HEK293 (cell line): Measurements from ENCODE around the gene ANKRD11.

Experiments used
- MEIS1 ChIP-seq: sonication (generic); formaldehyde crosslinking; IDR thresholded peaks from 2 replicates; pipeline ENCODE4 v1.8.1; 2022; ENCODE audit warnings: missing genetic modification reagents, mild to moderate bottlenecking, borderline replicate concordance
- REPIN1 ChIP-seq: fragments of 450-650 bp; formaldehyde crosslinking; IDR thresholded peaks from 2 replicates; pipeline ENCODE4 v1.5.1; 2017; ENCODE audit warnings: missing biosample characterization, missing genetic modification characterization, low read depth
- ZNF747 ChIP-seq: fragments of 450-650 bp; formaldehyde crosslinking; IDR thresholded peaks from 2 replicates; pipeline ENCODE4 v1.5.1; 2016; ENCODE audit warnings: missing biosample characterization, missing genetic modification characterization
- ZNF791 ChIP-seq: fragments of 450-650 bp; formaldehyde crosslinking; IDR thresholded peaks from 2 replicates; pipeline ENCODE4 v1.5.1; 2016; ENCODE audit warnings: missing biosample characterization, missing genetic modification characterization
- TF ChIP-seq, protein P1 (sequence below): fragments of 450-650 bp; formaldehyde crosslinking; IDR thresholded peaks from 2 replicates; pipeline ENCODE4 v1.5.1; 2016; ENCODE audit warnings: missing biosample characterization, missing genetic modification characterization

- no peak for TF ChIP-seq ZNF791 (tag by site-specific recombination)
- TF ChIP-seq, protein P1, sequence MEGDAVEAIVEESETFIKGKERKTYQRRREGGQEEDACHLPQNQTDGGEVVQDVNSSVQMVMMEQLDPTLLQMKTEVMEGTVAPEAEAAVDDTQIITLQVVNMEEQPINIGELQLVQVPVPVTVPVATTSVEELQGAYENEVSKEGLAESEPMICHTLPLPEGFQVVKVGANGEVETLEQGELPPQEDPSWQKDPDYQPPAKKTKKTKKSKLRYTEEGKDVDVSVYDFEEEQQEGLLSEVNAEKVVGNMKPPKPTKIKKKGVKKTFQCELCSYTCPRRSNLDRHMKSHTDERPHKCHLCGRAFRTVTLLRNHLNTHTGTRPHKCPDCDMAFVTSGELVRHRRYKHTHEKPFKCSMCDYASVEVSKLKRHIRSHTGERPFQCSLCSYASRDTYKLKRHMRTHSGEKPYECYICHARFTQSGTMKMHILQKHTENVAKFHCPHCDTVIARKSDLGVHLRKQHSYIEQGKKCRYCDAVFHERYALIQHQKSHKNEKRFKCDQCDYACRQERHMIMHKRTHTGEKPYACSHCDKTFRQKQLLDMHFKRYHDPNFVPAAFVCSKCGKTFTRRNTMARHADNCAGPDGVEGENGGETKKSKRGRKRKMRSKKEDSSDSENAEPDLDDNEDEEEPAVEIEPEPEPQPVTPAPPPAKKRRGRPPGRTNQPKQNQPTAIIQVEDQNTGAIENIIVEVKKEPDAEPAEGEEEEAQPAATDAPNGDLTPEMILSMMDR, result no peak
- TF ChIP-seq ZNF747, result no peak
- TF ChIP-seq REPIN1 (tag by site-specific recombination), result no peak
- no peak for TF ChIP-seq MEIS1 (CRISPR knock-in tag)
Observed at GRCh38 chr16:89490439-89491237, at the start of gene ANKRD11.
